ENCODE results near the gene CA11. TPM values are rescaled to one million over a fixed set of nuclear protein-coding genes. Genes with fewer than 3 reads are reported as not detected.

Gene CA11
- total RNA-seq, 3 donors from 2014 or later = 2.2 to 14.2 (median 9.8) TPM

- TF ChIP-seq, protein P1, sequence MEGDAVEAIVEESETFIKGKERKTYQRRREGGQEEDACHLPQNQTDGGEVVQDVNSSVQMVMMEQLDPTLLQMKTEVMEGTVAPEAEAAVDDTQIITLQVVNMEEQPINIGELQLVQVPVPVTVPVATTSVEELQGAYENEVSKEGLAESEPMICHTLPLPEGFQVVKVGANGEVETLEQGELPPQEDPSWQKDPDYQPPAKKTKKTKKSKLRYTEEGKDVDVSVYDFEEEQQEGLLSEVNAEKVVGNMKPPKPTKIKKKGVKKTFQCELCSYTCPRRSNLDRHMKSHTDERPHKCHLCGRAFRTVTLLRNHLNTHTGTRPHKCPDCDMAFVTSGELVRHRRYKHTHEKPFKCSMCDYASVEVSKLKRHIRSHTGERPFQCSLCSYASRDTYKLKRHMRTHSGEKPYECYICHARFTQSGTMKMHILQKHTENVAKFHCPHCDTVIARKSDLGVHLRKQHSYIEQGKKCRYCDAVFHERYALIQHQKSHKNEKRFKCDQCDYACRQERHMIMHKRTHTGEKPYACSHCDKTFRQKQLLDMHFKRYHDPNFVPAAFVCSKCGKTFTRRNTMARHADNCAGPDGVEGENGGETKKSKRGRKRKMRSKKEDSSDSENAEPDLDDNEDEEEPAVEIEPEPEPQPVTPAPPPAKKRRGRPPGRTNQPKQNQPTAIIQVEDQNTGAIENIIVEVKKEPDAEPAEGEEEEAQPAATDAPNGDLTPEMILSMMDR (IDR thresholded peaks at IDR 0.05) = no peak
- TF ChIP-seq POLR2A (IDR thresholded peaks at IDR 0.05) = no peak
- no peak for TF ChIP-seq POLR2AphosphoS5 (IDR thresholded peaks at IDR 0.05)
- intact Hi-C loops (cut with DNase I; ENCODE audit: low total_unique reads) = no loop called here
- H3K27ac ChIP-seq = no peak overlapping the region
- H3K9me3 ChIP-seq = no peaks in the 10 kb centered on the region
- no peaks in the 10 kb centered on the region for H3K27me3 ChIP-seq
- no peaks in the 10 kb centered on the region for H3K36me3 ChIP-seq
- no peak for DNase-seq (ENCODE audit: low spot score in 2 of 2)
- H3K4me3 ChIP-seq = no peak overlapping the region
- peaks cover 0 to 7% of the 10 kb centered on the region in 2 donors for H3K4me1 ChIP-seq
Measured at GRCh38 chr19:48673436-48674100, 27.6 kb upstream of the CA11 start.

- Histone ChIP-seq H3K4me3 (no peak within 1 kb of the TSS), H3K36me3 (no peaks in the 10 kb centered on the region), H3K27ac (no peak within 1 kb of the TSS), H3K4me1 (peaks cover 0 to 7% of the 10 kb centered on the region in 2 donors), H3K9me3 (no peaks in the 10 kb centered on the region), H3K27me3 (no peaks in the 10 kb centered on the region)
- intact Hi-C loops (cut with DNase I; ENCODE audit: low total_unique reads) = no loop called here
- TF ChIP-seq POLR2A (IDR thresholded peaks at IDR 0.05) = no peak
- DNase-seq (ENCODE audit: low spot score in 2 of 2) = no peak
Measured at GRCh38 chr19:48672994-48673393, 27.0 kb upstream of the CA11 start, which contains the start of gene NTN5. TSS of gene NTN5 (minus strand) at chr19:48673017. CDS start at chr19:48670986, 2,031 bp downstream.

GRCh38 chr19:48671446-48671995 lies 25.5 kb upstream of the CA11 start:
- no peak overlapping the region for H3K27ac ChIP-seq
- no peaks in the 10 kb centered on the region for H3K36me3 ChIP-seq
- H3K27me3 ChIP-seq = no peaks in the 10 kb centered on the region
- TF ChIP-seq POLR2AphosphoS5 (IDR thresholded peaks at IDR 0.05) = no peak
- TF ChIP-seq, protein P1 (IDR thresholded peaks at IDR 0.05) = no peak
- TF ChIP-seq POLR2A (IDR thresholded peaks at IDR 0.05) = no peak
- no peak overlapping the region for H3K4me3 ChIP-seq
- H3K9me3 ChIP-seq = no peaks in the 10 kb centered on the region
- H3K4me1 ChIP-seq = peaks cover 0 to 7% of the 10 kb centered on the region in 2 donors
- no peak for DNase-seq (ENCODE audit: low spot score in 2 of 2)
- intact Hi-C loops (cut with DNase I; ENCODE audit: low total_unique reads) = no loop called here

DNA sequence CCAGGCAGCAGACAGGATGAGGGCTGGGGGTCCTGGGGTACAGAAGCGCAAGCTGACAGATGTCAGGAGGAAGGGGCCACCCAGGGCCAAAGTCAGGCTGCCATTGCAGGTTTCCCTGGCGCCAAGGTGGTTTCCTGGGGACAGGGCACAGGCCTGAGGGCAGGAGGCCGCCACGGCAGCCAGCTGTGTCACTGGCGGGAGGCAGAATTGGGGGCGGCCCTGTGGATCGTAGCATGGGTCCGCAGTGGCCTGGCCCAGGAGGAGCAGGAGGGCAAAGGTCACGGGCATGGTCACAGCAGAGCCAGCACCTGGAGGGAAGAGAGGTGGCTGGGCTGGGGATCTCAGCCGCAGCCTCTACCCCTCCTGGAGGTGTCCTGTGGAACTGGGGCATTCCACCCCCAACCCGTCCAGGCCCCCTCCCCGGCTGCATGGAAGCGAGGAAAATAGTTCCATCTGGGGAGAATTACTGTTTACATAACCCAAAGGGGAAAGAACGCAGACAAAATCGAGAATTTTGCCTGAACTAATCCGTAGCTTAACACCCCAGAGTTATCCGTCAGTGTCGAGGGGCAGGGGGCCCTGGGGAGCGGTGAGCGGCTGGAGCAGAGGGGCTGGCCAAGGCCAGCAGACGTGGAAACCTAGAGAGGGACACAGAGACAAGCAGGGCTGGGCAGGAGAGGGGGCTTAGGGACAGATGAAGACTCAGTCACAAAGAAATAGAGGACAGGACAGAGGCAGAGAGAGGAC lies 24.9 kb upstream of the CA11 start:
- no peak for TF ChIP-seq POLR2AphosphoS5 (IDR thresholded peaks at IDR 0.05)
- TF ChIP-seq, protein P1 (IDR thresholded peaks at IDR 0.05) = no peak
- intact Hi-C loops (cut with DNase I; ENCODE audit: low total_unique reads) = no loop called here
- H3K27ac ChIP-seq = no peak overlapping the region
- H3K36me3 ChIP-seq = no peaks in the 10 kb centered on the region
- no peaks in the 10 kb centered on the region for H3K9me3 ChIP-seq
- no peak overlapping the region for H3K4me3 ChIP-seq
- DNase-seq (ENCODE audit: low spot score in 2 of 2) = no peak
- peaks cover 0 to 7% of the 10 kb centered on the region in 2 donors for H3K4me1 ChIP-seq
- H3K27me3 ChIP-seq = no peaks in the 10 kb centered on the region

GRCh38 chr19:48669903-48670668 lies 24.1 kb upstream of the CA11 start:
- Histone ChIP-seq H3K27ac (no peak overlapping the region), H3K36me3 (no peaks in the 10 kb centered on the region), H3K4me3 (no peak overlapping the region), H3K9me3 (no peaks in the 10 kb centered on the region), H3K27me3 (no peaks in the 10 kb centered on the region), H3K4me1 (peaks cover 0 to under 1% of the 10 kb centered on the region in 2 donors)
- intact Hi-C loops (cut with DNase I; ENCODE audit: low total_unique reads) = no loop called here
- no peak for DNase-seq (ENCODE audit: low spot score in 2 of 2)
- no peak for TF ChIP-seq POLR2A (IDR thresholded peaks at IDR 0.05)
- TF ChIP-seq POLR2AphosphoS5 (IDR thresholded peaks at IDR 0.05) = no peak
- TF ChIP-seq, protein P1 (IDR thresholded peaks at IDR 0.05) = no peak
